HG03139 (cell line): ENCODE data around the gene INCA1.

ENCODE experiments used
- ATAC-seq: cut with Tn5 transposase; IDR thresholded peaks from one replicate; pipeline ENCODE4 v1.9.1; 2021; ENCODE audit not compliant: unreplicated experiment

Gene INCA1

DNA sequence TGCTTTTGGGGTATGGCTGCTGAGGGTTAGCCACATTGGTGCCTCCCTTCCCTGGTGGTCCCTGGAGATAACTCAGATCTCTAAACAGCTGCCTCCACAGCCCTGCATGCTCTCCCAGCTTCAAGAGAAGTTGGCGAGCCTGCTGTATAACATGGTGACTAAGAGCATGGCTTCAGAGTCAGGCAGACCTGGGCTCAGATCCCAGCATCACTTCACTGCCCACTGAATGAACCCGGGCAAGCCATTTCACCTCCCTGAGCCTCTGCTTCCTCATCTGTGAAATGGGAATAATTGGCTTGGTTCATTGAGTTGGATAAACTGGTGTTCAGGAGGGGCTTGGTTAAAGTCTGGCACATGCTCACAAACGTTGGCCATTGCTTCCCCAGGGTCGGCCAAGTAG lies 17.0 kb upstream of the INCA1 start:
- no peak for ATAC-seq

DNA sequence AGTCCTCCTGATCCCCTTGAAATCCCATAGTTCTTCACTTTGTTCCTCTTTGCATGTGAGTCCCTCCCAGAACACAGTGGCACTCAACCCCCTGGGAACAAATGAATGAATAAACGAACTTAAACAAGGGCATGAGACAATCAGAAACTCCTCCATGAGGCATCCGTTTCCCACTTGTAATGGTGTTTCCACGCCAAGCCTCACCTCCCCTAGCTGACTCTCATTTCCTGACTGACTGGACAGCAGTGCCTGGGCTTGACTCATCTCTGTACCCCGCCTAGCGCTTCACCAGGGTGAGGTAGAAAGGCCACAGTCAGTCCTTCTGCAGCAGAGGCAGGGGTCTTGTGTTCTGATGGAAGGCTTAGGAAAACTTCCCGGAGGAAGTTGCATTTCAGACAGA lies 14.6 kb upstream of the INCA1 start:
- no peak for ATAC-seq

DNA sequence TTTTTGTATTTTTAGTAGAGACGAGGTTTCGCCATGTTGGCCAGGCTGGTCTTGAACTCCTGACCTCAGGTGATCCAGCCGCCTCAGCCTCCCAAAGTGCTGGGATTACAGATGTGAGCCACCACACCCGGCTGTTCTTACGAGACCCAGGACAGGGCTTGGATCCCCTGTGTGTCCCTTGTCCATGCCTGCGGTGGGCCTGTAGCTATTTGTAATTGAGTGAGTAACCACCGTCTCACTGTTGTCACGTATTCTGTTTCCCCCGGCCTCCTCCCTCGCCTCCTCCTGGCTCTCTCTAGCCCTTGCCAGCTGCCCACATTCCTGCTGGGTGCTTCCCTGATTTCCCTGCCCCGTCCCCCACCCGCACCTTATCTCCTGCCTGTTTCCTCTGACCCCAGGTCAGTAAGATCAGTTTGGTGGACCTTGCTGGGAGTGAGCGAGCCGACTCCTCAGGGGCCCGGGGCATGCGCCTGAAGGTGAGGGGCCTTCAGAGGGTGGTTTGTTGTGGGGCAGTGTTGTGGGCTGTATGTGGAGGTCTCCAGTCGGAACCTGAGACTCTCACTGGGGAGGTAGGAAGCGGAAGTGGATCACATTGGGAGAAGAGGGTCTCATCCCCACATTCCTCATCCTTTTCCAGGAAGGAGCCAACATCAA lies 6.0 kb upstream of the INCA1 start:
- no peak for ATAC-seq

DNA sequence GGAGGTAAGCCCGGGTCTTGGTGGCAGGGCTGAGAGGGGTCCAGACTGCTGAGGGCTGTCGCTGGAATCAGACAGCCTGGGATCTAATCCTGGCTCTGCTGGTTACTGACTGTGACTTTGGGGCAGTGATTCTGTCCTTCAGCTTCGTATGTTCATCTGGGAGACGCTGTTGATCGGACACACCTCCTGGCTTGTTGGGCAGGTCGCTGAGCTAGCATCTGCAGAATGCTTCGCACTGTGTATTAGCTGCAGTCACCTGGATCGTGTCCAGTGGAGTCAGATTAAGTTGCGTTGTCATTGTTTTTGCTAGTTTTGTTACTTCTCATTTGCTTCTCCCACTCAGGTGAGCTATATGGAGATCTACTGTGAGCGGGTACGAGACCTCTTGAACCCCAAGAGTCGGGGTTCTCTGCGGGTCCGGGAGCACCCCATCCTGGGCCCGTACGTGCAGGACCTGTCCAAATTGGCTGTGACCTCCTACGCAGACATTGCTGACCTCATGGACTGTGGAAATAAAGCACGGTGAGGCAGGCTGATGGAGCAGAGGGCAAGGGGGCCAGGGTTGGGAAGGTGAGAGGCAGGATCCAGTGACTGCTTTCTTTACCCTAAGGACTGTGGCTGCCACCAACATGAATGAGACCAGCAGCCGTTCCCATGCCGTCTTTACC lies 4.9 kb upstream of the INCA1 start:
- ATAC-seq: no peak

DNA sequence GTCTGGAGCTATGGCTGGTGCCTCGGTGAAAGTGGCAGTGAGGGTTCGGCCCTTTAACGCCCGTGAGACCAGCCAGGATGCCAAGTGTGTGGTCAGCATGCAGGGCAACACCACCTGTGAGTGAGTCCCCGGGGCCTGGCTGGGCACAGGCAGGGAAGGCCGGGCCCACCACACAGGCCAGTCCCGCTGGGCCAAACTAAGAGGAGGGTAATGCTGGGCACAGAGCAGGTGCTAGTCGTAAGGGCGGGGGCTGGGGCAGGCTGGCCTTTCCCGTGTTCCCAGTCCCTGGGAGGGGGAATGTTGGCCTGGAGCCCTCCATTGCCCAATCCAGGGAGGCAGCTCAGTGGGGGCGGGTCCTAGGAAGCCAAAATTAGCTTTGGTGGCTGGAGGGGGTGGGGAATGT lies 2.9 kb upstream of the INCA1 start:
- no peak for ATAC-seq

DNA sequence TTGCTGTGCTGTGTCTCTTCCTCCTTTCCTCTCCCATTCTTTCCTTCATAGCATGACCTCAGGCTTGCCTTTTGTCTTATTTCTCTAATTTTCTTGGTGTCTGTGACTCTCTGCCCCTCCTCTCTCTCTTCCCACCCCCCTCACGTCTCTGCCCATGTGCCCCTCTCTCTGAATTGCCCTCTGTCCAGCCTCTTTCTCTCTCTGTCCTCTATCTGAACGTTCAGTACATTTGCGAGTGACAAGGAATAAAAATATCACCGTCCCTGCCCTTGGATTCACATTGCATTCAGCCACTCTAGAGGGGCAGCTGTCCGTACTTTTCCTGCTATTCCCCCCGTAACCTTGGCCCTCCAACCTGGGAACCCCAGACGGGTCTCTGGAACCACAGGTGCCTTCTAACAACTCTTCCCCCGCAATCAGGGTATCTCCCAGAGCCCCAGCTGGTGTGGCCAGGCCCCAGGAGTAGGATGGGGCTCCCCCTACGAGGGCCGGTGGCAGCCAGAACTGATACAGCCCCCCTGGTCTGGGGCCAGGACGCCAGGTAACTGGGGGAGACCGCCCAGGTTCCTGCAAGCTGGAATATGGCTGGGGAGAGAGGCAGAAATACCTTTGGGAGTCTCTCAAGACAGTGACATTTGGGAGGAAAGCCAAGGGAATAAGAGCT lies 2.2 kb upstream of the INCA1 start:
- no peak for ATAC-seq

DNA sequence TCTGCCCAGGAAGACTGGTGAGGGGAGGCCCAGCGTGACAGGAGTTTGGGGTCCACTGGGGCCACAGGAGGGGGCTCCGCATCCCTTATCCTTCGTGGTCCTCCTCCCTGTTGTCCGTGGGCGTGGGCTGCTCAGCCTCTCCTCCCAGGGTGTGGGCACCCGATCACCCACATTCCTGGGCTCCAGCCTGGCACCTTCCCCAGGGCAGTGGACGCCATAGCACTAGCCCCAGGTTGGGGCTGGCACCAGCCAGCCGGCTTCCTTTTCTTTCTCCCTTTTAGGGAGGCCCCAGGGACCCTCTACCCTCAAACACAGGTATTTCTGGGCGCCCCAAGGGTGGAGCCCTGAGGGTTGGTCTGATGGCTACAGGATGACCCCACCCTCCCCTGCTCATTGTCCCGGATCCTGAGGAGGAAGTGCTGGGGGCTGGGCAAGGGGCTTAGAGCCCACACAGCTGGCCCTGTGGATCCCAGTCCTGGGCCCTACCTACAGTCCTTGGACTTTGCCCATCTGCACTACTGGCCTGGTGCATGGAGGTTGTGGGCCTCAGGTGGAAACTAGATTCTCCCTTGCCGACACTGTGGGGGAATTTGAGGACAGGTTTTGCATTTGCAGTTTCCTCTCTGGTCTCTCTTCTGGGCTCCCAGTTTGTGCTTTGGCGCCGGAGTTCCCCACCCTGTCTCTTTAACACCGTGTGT lies 1.6 kb upstream of the INCA1 start:
- ATAC-seq: no peak

DNA sequence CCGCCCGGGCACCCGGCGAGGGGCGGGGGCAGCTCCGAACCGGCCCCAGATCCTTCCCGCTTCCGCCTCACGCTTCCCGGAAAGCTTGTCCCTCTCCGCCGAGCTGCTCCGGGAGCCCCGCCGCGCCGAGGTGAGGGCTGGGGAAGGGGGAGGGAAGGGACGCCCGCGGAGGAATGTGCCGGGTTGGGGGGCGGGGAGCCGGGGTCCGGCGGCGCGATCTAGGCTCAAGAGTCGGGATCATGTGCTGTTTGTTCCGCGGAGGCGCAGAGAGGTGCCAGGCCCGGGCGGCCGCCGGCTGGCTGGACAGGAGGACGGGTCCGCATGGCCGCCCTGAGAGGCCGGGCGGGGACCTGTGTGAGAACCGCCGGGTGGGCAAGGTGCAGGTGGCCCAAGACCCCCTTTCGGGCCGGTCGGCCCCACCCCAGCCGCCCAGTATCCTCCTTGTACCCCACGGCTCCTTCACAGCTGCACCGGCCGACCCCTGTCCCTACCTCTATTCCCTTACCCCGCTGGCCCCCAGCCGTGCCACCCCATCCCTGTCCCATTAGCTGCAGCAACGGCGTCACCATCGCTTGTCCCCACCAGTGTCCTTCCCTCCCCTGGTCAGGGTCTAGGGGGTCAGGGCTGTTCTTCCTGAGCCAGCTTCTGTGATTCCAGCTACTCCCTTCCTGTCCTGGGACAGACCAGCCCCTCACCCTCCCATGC lies 857 bp upstream of the INCA1 start:
- ATAC-seq: no peak

DNA sequence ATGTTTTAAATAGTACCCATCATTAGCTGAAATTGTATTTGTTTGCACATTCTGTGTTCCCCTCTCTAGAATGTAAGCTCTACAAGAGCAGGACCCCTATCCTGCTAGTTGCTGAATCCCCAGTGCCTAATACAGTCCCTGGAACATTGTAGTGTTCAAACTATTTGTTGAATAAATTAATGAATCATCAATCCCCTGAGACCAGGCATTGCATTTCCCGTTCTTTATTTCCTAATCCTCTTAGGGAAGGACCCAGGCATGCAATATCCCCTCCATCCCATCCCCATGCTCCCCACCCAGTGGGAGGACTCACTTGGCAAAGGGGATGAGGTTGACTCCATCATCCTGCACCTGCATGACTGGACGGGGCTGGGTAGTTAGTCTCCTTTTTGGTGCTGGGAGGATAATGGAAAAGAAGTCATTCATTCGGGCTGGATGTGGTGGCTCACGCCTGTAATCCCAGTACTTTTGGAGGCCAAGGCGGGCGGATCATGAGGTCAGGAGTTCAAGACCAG lies 3.2 kb downstream of the INCA1 start:
- ATAC-seq: no peak

DNA sequence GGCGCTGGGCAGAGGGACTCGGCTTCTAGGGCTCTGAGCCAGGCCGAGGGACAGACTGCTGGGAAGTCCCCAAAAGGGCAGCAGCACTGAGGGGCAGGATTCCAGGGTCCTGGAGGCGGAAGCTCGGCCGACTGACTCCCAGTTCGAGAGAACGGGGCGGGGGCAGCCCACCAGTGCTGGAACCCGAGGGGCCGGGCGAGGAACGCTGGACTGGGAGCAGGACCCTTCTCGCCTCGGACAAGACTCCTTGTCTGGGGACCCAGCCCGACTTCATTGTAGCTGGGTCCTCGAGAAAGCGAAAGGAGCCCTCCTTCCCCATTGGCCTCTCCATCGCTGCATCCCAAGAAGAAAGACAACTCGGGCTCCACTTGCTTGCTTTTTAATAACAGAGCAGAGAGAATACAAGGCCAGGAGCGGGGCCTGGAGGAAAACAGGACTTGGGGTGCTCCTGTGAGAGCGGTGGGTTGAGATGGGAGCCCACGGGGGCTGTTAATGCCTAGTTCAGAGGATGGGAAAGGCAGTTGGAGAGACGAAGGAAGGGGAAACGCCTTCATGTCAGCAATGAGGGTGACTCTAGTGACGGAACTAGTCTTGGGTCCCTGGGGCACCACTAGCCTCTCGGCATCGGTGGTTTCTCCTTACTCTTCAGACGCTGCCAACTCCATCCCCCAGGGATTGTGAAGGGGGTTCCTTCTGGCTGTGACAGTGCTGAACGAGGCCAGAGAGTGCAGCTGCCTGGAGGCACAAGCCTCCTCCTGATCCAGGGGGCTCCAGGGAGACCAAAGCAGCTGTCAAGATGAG lies 9.4 kb downstream of the INCA1 start:
- no peak for ATAC-seq

DNA sequence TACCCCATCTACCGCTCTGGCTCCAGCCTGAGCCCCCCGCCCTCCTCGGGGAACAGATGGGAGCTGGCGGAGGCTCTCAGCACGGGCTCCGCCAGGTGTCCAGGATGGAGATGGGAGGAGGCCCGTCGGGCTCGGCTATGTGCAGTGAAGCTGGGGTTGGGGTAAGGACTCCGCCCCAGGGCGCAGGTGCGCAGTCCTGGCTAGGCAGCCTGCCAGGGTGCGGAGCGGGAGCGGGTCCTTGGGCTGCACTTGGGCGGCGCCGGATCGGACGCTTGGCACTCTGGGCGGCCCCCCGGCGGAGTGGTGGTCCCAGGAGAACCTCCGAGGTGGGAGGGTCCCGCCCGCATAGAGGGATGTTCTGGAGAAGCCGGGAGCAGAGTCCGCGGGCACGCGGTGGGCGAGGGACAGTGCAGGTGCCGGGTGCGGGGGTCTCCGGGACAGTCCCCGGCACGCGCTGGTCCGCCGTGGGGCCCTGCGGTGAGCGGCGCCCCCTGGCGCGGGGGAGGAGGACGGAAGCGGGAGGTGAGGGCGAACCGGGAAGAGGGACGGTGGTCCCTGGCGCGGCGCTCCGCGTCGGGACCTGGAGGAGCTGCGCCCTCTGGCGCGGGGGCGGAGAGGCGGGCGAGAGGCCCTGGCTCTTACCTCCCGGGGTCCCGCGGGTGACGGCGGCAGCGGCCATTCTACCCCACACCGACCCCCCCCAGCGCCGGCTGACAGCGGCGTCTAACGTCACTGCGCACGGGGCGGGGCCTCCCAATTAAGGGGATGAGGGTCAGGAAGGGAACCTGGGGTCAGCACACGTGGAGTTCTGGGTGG lies 10.2 kb downstream of the INCA1 start, which contains the start of gene CAMTA2:
Gene CAMTA2, minus strand, starts transcription at position 725 of the 816 bp plus-strand sequence. CDS start 1,453 bp downstream, outside the sequence.
- ATAC-seq: peak; percentile 57

DNA sequence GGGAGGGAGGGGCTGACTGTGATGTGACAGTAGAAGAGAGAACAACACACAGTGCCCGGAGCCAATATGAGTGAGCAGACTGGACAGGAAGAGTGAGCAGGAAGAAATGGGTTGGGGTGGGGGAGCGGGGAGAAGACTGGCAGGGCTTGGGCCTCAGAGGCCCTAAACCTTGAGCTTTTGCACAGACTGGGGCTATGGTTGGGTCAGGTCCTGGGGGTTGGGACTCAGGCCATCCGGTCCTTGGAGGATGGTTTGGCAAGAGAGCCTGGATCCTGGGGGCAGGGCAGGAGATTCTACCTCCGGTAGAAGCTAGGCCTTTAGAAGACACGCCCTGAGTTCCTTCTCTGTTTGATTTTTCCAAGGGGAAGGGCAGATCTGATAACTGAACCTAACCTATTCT lies 10.9 kb downstream of the INCA1 start:
- no peak for ATAC-seq

DNA sequence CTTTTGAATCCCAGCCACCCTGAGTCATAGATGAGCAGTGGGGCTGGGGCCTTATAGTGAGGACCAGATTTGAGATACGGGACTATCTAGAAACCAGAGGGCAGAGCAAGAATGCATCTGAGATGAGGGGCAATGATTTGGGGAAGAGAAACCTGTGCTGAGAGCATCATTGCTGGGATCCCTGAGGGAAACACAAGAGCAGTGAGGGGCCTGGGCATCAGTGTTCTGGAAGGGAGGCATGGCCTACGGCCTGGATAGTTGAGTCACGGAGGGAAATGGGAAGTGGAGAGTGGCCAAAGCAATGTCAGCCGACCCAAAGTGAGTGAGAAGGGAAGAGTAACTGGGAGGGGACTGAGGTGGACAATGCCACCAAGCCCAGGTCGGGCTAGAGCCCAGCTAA lies 15.0 kb downstream of the INCA1 start:
- no peak for ATAC-seq

DNA sequence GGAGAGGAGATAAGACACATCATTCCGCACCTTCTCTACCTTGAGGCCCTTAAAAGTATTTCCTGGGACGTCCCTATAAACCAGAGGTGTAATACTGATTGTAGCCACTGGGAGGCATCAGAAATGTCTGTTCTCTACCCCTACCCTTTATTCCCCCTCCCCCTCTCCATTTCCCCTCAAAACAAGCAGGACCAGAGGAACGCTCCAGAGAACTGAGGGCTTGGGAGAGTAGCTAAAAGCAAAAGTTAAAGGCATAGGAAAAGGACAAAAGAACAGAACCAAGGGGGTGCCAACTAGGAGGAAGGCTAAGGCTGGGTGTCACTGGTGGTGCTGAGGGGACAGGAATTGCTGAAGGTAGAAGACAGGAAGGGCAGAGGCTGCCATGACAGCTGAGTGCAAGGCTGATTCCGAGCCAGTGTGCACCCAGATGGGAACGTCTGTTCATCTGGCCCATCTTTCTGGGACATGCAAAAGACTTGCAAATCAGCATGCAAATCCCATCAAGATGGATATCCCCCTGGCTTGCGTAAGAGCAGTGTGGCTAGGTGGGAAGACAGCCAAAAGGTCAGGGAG lies 16.6 kb downstream of the INCA1 start:
- no peak for ATAC-seq

DNA sequence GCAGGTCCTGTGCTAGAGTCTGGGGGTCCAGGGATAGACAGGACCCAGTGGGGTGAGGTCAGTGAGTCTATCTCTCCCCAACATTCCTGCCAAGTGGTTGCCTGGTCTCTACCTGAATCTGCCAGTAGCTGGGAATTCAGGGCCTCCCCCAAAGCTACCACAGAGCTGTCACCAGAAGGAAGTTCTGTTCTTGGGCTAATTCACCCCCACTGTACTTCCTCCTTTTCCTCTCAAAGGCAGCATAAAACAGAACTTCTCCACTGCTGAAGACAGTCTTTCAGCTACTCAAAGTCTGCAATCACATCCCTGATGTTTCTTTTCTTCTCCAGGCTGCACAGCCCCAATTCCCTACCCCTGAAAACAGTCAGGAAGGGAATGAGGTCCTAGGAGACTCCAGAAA lies 18.6 kb downstream of the INCA1 start:
- no peak for ATAC-seq

DNA sequence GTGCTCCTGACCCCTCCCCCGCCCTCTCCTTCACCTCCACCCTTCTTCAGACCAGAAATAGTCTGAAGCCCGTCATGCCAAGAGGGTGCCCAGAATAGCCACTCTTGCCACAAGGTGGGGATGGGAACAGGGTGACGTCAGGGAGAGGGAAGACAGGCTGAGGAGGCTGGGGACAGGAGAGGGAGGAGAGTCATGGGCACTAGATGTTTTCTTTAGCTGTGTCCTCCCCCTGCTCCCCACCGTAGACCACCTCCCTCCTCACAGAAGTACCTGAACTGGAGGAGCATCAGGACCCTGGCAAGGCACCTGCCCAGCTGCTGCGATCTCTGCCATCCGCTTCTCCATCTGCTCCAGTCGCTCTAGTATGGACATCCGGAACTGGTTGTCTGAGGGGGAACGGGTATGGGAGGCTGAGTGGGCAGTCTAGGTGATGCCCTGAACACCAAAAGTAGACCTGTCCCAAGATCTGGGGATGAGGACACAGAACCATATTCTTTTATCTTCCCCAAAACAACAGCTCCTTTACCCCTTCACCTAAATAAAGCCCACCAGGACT lies 23.1 kb downstream of the INCA1 start:
- ATAC-seq: no peak

DNA sequence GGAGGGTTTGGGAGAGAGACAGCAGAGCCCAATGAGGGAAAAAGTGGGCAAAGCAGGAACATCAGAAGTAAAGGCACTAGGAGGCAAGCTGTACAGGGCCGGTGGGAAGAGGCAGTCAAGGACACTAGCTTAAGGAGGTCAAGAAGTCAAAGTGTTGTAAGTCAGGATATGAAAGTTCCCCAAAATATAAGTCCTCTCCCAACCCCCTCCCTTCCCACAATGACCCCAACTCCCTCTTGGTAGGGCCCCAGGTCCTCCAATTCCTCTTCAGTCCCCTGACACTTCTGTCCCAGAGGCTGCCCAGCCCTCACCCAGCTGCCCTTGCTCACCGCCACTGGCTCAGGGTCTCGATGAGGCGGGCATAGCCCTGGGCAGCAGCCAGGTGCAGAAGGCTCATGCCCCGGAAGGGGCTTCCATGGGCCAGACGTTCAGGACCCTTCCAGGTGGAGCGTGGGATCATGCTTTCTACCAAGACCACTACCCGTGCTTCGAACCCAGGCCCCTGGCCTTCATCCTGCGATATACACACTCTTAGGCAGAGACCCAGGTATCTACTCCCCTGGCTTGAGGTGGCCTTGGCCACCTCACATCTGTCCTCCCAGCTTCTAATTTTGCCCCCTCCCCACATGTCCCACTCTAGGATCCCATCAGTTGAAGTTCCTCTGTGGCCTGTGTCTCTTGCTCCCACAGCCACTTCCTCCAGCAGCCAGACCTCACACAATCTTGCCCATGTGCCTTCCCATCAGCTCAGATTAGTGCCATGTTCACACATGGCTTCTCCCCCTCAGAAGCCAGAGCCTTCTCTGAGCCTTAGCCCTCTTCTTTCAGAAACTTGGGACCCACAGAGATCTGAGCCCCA lies 23.8 kb downstream of the INCA1 start:
- no peak for ATAC-seq

DNA sequence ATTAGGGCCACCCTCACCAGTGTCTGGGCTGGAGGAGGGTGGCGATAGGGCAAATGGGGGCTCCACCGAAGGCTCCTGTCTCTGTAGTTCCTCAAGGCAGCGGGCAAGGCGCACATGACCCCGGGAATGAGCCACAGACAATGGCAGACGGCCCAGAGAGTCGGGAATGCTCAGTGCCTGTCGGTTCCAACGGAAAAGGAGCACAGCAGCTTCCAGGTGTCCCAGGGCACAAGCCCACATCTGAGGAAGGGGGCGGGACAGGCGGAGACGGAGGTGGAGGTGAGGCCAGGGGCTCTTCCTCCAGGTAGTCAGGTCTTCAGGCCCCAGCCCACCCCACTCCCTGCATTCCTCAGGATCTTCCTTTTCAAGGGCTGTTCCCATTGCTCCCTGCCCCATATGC lies 24.6 kb downstream of the INCA1 start:
- ATAC-seq: no peak
